Activated T-cell treated with anti-CD3 and anti-CD28 coated beads, Interleukin-2, amount 50 U/mL, for 24 hours (primary cell): ENCODE measurements around the gene LAMA3.
A peak's percentile ranks its signal among the peaks of the same experiment; 100 is the strongest.

Experiments
- DNase-seq: peaks from one replicate; pipeline ENCODE4 v3.0.0-alpha.2; 2020
- H3K27ac Mint-ChIP-seq: 2 replicates; pipeline ENCODE4 v1.8.0; 2020; ENCODE audit warnings: mild to moderate bottlenecking, mixed read lengths
- H3K27me3 Mint-ChIP-seq: 2 replicates; pipeline ENCODE4 v1.8.0; 2020; ENCODE audit warnings: mixed read lengths
- H3K36me3 Mint-ChIP-seq: 2 replicates; pipeline ENCODE4 v1.8.0; 2020; ENCODE audit warnings: low read depth, mixed read lengths
- H3K4me1 Mint-ChIP-seq: 2 replicates; pipeline ENCODE4 v1.8.0; 2020; ENCODE audit warnings: low read depth, mixed read lengths
- H3K4me3 Mint-ChIP-seq: 2 replicates; pipeline ENCODE4 v1.8.0; 2020; ENCODE audit warnings: mild to moderate bottlenecking, moderate library complexity, mixed read lengths
- H3K9me3 Mint-ChIP-seq: 2 replicates; pipeline ENCODE4 v1.8.0; 2020; ENCODE audit warnings: mixed read lengths

LAMA3 gene

GRCh38 chr18:23811176-23811575, 121.9 kb downstream of the LAMA3 start:
- no peaks in the 10 kb centered on the region for H3K27me3 Mint-ChIP-seq
- H3K4me3 Mint-ChIP-seq: no peak overlapping the region
- H3K36me3 Mint-ChIP-seq: no peaks in the 10 kb centered on the region
- H3K9me3 Mint-ChIP-seq: no peaks in the 10 kb centered on the region
- H3K27ac Mint-ChIP-seq: no peak overlapping the region
- H3K4me1 Mint-ChIP-seq: peaks cover 16% of the 10 kb centered on the region
- no peak for DNase-seq

- Mint-ChIP-seq H3K4me3 (no peak overlapping the region), H3K9me3 (no peaks in the 10 kb centered on the region), H3K36me3 (no peaks in the 10 kb centered on the region), H3K27me3 (no peaks in the 10 kb centered on the region), H3K4me1 (peaks cover 16% of the 10 kb centered on the region), H3K27ac (no peak overlapping the region)
- no peak for DNase-seq
Observed at GRCh38 chr18:23812546-23813440, 123.5 kb downstream of the LAMA3 start.

GRCh38 chr18:23814991-23815614, 125.8 kb downstream of the LAMA3 start:
- Mint-ChIP-seq H3K27ac (no peak overlapping the region), H3K4me3 (no peak overlapping the region), H3K9me3 (no peaks in the 10 kb centered on the region)

GRCh38 chr18:23816021-23816420, 126.8 kb downstream of the LAMA3 start:
- Mint-ChIP-seq H3K27me3 (no peaks in the 10 kb centered on the region), H3K27ac (no peak overlapping the region), H3K9me3 (no peaks in the 10 kb centered on the region), H3K4me1 (peaks cover 5% of the 10 kb centered on the region), H3K4me3 (no peak overlapping the region), H3K36me3 (no peaks in the 10 kb centered on the region)
- DNase-seq: no peak

More at GRCh38 chr18:23814991-23815614, 125.8 kb downstream of the LAMA3 start:
- Mint-ChIP-seq H3K27me3 (no peaks in the 10 kb centered on the region), H3K36me3 (no peaks in the 10 kb centered on the region), H3K4me1 (peaks cover 14% of the 10 kb centered on the region)
- DNase-seq: no peak

GRCh38 chr18:23816740-23817139, 127.5 kb downstream of the LAMA3 start:
- Mint-ChIP-seq H3K4me1 (no peaks in the 10 kb centered on the region), H3K27ac (no peak overlapping the region), H3K9me3 (no peaks in the 10 kb centered on the region), H3K4me3 (no peak overlapping the region), H3K27me3 (no peaks in the 10 kb centered on the region), H3K36me3 (no peaks in the 10 kb centered on the region)
- DNase-seq: no peak

GRCh38 chr18:23819001-23819400, 129.7 kb downstream of the LAMA3 start:
- Mint-ChIP-seq H3K4me1 (no peaks in the 10 kb centered on the region), H3K27ac (no peak overlapping the region), H3K27me3 (no peaks in the 10 kb centered on the region), H3K9me3 (no peaks in the 10 kb centered on the region), H3K36me3 (no peaks in the 10 kb centered on the region), H3K4me3 (no peak overlapping the region)
- DNase-seq: no peak

GRCh38 chr18:23822590-23823385, 133.5 kb downstream of the LAMA3 start:
- no peak for DNase-seq
- Mint-ChIP-seq H3K4me1 (peaks cover 35% of the 10 kb centered on the region), H3K4me3 (no peak overlapping the region), H3K27me3 (no peaks in the 10 kb centered on the region), H3K9me3 (no peaks in the 10 kb centered on the region), H3K27ac (no peak overlapping the region), H3K36me3 (no peaks in the 10 kb centered on the region)

GRCh38 chr18:23824240-23824639, 135.0 kb downstream of the LAMA3 start:
- H3K4me3 Mint-ChIP-seq: no peak overlapping the region
- H3K27me3 Mint-ChIP-seq: no peaks in the 10 kb centered on the region

GRCh38 chr18:23824669-23825068, 135.4 kb downstream of the LAMA3 start:
- no peaks in the 10 kb centered on the region for H3K9me3 Mint-ChIP-seq
- no peak overlapping the region for H3K27ac Mint-ChIP-seq
- peaks cover 48% of the 10 kb centered on the region for H3K4me1 Mint-ChIP-seq
- no peaks in the 10 kb centered on the region for H3K36me3 Mint-ChIP-seq
- DNase-seq: no peak
- no peaks in the 10 kb centered on the region for H3K27me3 Mint-ChIP-seq
- no peak overlapping the region for H3K4me3 Mint-ChIP-seq

More at GRCh38 chr18:23824240-23824639, 135.0 kb downstream of the LAMA3 start:
- H3K27ac Mint-ChIP-seq: no peak overlapping the region
- peaks cover 47% of the 10 kb centered on the region for H3K4me1 Mint-ChIP-seq
- DNase-seq: no peak
- H3K36me3 Mint-ChIP-seq: no peaks in the 10 kb centered on the region
- H3K9me3 Mint-ChIP-seq: no peaks in the 10 kb centered on the region

- Mint-ChIP-seq H3K27ac (no peak overlapping the region), H3K36me3 (no peaks in the 10 kb centered on the region), H3K9me3 (no peaks in the 10 kb centered on the region), H3K4me3 (no peak overlapping the region), H3K4me1 (peaks cover 48% of the 10 kb centered on the region), H3K27me3 (no peaks in the 10 kb centered on the region)
- DNase-seq: no peak
Observed at GRCh38 chr18:23825496-23825895, 136.2 kb downstream of the LAMA3 start.

- H3K9me3 Mint-ChIP-seq: no peaks in the 10 kb centered on the region
- no peak overlapping the region for H3K4me3 Mint-ChIP-seq
- peak overlapping the region; percentile 39 for H3K27ac Mint-ChIP-seq
- DNase-seq: no peak
- no peaks in the 10 kb centered on the region for H3K27me3 Mint-ChIP-seq
- peaks cover 48% of the 10 kb centered on the region for H3K4me1 Mint-ChIP-seq
- no peaks in the 10 kb centered on the region for H3K36me3 Mint-ChIP-seq
Observed at GRCh38 chr18:23825978-23826405, 136.7 kb downstream of the LAMA3 start.

GRCh38 chr18:23826850-23827620, 137.8 kb downstream of the LAMA3 start:
- DNase-seq: no peak
- no peaks in the 10 kb centered on the region for H3K27me3 Mint-ChIP-seq
- no peaks in the 10 kb centered on the region for H3K9me3 Mint-ChIP-seq
- no peaks in the 10 kb centered on the region for H3K36me3 Mint-ChIP-seq
- H3K27ac Mint-ChIP-seq: no peak overlapping the region
- H3K4me3 Mint-ChIP-seq: no peak overlapping the region
- H3K4me1 Mint-ChIP-seq: peaks cover 48% of the 10 kb centered on the region

- Mint-ChIP-seq H3K4me3 (no peak overlapping the region), H3K27me3 (no peaks in the 10 kb centered on the region), H3K4me1 (peaks cover 48% of the 10 kb centered on the region), H3K27ac (no peak overlapping the region), H3K36me3 (no peaks in the 10 kb centered on the region), H3K9me3 (no peaks in the 10 kb centered on the region)
- no peak for DNase-seq
Observed at GRCh38 chr18:23827681-23828080, 138.4 kb downstream of the LAMA3 start.

- Mint-ChIP-seq H3K4me3 (no peak overlapping the region), H3K36me3 (no peaks in the 10 kb centered on the region), H3K4me1 (peaks cover 48% of the 10 kb centered on the region), H3K9me3 (no peaks in the 10 kb centered on the region), H3K27me3 (no peaks in the 10 kb centered on the region), H3K27ac (no peak overlapping the region)
- no peak for DNase-seq
Observed at GRCh38 chr18:23828426-23828825, 139.2 kb downstream of the LAMA3 start.
